K562 (cell line): Measurements from ENCODE around the gene KIAA0513. TPM values are rescaled to one million over a fixed set of nuclear protein-coding genes. Genes with fewer than 3 reads are reported as not detected.

Experiments
- ATAC-seq: fragments of 200-7000 bp; cut with Tn5 transposase; 3 replicates; pipeline ENCODE4 v1.9.1; 2020; ENCODE audit warnings: moderate library complexity
- BruUV-seq: library from RNA; stranded (reverse); fragments of 400-500 nt; replicated peaks from 2 replicates; lab custom pipeline; 2021; lab: Mats Ljungman, UMichigan
- CTCF ChIA-PET: fragments of 300-600 bp; formaldehyde crosslinking; extraction: SDS; loops from one replicate; lab custom pipeline; 2021; ENCODE audit warnings: low intra/inter-chr PET ratio; lab: Yijun Ruan, JAX
- POLR2A ChIA-PET: fragments of 300-600, 350-650 bp; sonication (Branson Sonifier 250); formaldehyde crosslinking; extraction: SDS; loops from one replicate; lab custom pipeline; 2021; ENCODE audit warnings: antibody characterized with exemption, inconsistent platforms; lab: Yijun Ruan, JAX
- DNase-seq, 4 experiments: peaks; one replicate each; pipeline versions ENCODE4 v3.0.0 to v3.0.0-alpha.2; 2011 to 2018; ENCODE audit warnings: low spot score in 3 of 4, mixed read lengths in 3 of 4; ENCODE audit errors: extremely low read depth in 1 of 4
- FAIRE-seq: peaks from 2 replicates; lab custom pipeline; 2011; peaks lifted over from hg19 to GRCh38; lab: Jason Lieb, UNC
- H2AFZ ChIP-seq: 2 replicates; pipeline ENCODE4 v1.6.0; 2011; ENCODE audit warnings: low read depth, low read length, control low read depth, inconsistent platforms
- H3K27ac ChIP-seq: fragments of 200-600 bp; 3 replicates; pipeline ENCODE4 v1.8.0; 2011; ENCODE audit warnings: low read depth, mild to moderate bottlenecking, control low read depth, inconsistent platforms, low read length, moderate library complexity, mixed read lengths; ENCODE audit errors: extremely low read depth
- H3K27me3 ChIP-seq, 2 experiments: fragments of 300-600 bp in 1 of 2; 2 replicates in 1 of 2; 3 replicates in 1 of 2; pipeline versions ENCODE4 v1.6.0 to v1.8.0; 2011; ENCODE audit warnings: inconsistent platforms in 2 of 2, low read length in 2 of 2, mild to moderate bottlenecking in 1 of 2, mixed read lengths in 1 of 2, moderate library complexity in 1 of 2; ENCODE audit not compliant: control insufficient read depth in 2 of 2, insufficient read depth in 2 of 2
- H3K36me3 ChIP-seq: fragments of 300-600 bp; 3 replicates; pipeline ENCODE4 v1.8.0; 2011; ENCODE audit warnings: mild to moderate bottlenecking, low read length, inconsistent platforms; ENCODE audit not compliant: control insufficient read depth, insufficient read depth
- H3K4me1 ChIP-seq, 2 experiments: fragments of 200-600 bp in 1 of 2; replicated peaks in 1 of 2; 2 replicates in 1 of 2; 3 replicates in 1 of 2; pipeline versions ENCODE4 v1.5.1 to v1.8.0; 2011; ENCODE audit warnings: inconsistent platforms in 2 of 2, low read length in 2 of 2, mild to moderate bottlenecking in 1 of 2, mixed read lengths in 1 of 2, moderate library complexity in 1 of 2; ENCODE audit not compliant: control insufficient read depth in 2 of 2, insufficient read depth in 2 of 2
- H3K4me2 ChIP-seq: 2 replicates; pipeline ENCODE4 v1.6.1; 2011; ENCODE audit warnings: low read length, control low read depth, inconsistent platforms, mixed read lengths; ENCODE audit not compliant: insufficient read depth
- H3K4me3 ChIP-seq: fragments of 200-600 bp; sonication (generic), shearing (Covaris generic); 2 replicates; pipeline ENCODE4 v1.5.1; 2016; ENCODE audit warnings: control low read depth, inconsistent platforms
- H3K79me2 ChIP-seq: fragments of 200-600 bp; 3 replicates; pipeline ENCODE4 v1.8.0; 2011; ENCODE audit warnings: low read length, inconsistent platforms; ENCODE audit not compliant: control insufficient read depth, insufficient read depth
- H3K9ac ChIP-seq, 2 experiments: 2 replicates each; pipeline versions ENCODE4 v1.6.0 to v1.6.1; 2011; ENCODE audit warnings: low read depth in 2 of 2, low read length in 2 of 2, control low read depth in 1 of 2, inconsistent platforms in 1 of 2, mild to moderate bottlenecking in 1 of 2, mixed read lengths in 1 of 2; ENCODE audit not compliant: insufficient read depth in 1 of 2
- H3K9me1 ChIP-seq: one replicate; pipeline ENCODE4 v1.6.0; 2011; ENCODE audit warnings: inconsistent platforms, mild to moderate bottlenecking, low read length, moderate library complexity; ENCODE audit not compliant: control insufficient read depth, insufficient read depth
- H3K9me3 ChIP-seq: replicated peaks from 2 replicates; pipeline ENCODE4 v1.5.1; 2011; ENCODE audit warnings: low read depth, low read length, inconsistent platforms; ENCODE audit not compliant: control insufficient read depth, insufficient read depth
- H4K20me1 ChIP-seq: replicated peaks from 2 replicates; pipeline ENCODE4 v1.6.1; 2011; ENCODE audit warnings: low read length, inconsistent platforms, mixed read lengths; ENCODE audit not compliant: control insufficient read depth, insufficient read depth
- ELF2 ChIP-seq: fragments of 250-450 bp; sonication (Bioruptor Pico); IDR thresholded peaks from 2 replicates; pipeline ENCODE4 v1.5.0; 2021; ENCODE audit warnings: mild to moderate bottlenecking
- GABPA ChIP-seq: fragments of 200-800 bp; sonication (Bioruptor generic); conservative IDR thresholded peaks from 2 replicates; pipeline ENCODE4 v1.6.1; 2016; ENCODE audit warnings: low read depth, missing genetic modification characterization, missing compliant biosample characterization
- JUND ChIP-seq, 2 experiments: IDR thresholded peaks; 2 replicates in 1 of 2; 3 replicates in 1 of 2; pipeline ENCODE4 v1.6.1; 2011; ENCODE audit warnings: borderline replicate concordance in 2 of 2, low read depth in 2 of 2, low read length in 2 of 2, improper control_type of control experiment in 1 of 2, missing biosample characterization in 1 of 2, missing genetic modification characterization in 1 of 2, missing genetic modification reagents in 1 of 2
- SIRT6 ChIP-seq: IDR thresholded peaks from one replicate; pipeline ENCODE4 v1.6.1; 2012; ENCODE audit warnings: low read depth, mild to moderate bottlenecking, control low read depth, inconsistent platforms, low read length, moderate library complexity
- SMAD1 ChIP-seq: fragments of 150-350 bp; IDR thresholded peaks from 2 replicates; pipeline ENCODE4 v1.6.1; 2014; ENCODE audit warnings: low read length, low read depth; ENCODE audit not compliant: partially characterized antibody
- TBL1XR1 ChIP-seq, 2 experiments: IDR thresholded peaks; 2 replicates each; pipeline ENCODE4 v1.6.1; 2012; ENCODE audit warnings: improper control_type of control experiment in 2 of 2, low read length in 2 of 2, mild to moderate bottlenecking in 1 of 2
- ZHX1 ChIP-seq: fragments of 150-350 bp; conservative IDR thresholded peaks from 2 replicates; pipeline ENCODE4 v1.6.1; 2014; ENCODE audit warnings: low read length
- WGBS: fragments of 100-300 bp; shearing (Covaris generic); methylation state at CpG from one replicate; pipeline ENCODE4 v1.1.6; 2016; ENCODE audit warnings: low coverage, mixed read lengths; ENCODE audit not compliant: insufficient coverage; ENCODE audit errors: missing lambda C conversion rate; 5-methylcytosine and 5-hydroxymethylcytosine counted together
- in situ Hi-C: fragments of 300-500 bp; cut with MboI; formaldehyde crosslinking; loops from 4 replicates; pipeline ENCODE4 v1.15.0; 2018; ENCODE audit warnings: inconsistent platforms, mixed read lengths
- intact Hi-C: fragments of 100-400 bp; cut with micrococcal nuclease; formaldehyde crosslinking; loops from 2 replicates; pipeline ENCODE4 v1.14.2; 2022
- polyA plus RNA-seq, 8 experiments: library from polyadenylated mRNA; depleted of rRNA in 4 of 8; stranded (reverse) in 5 of 8; unstranded in 3 of 8; fragments of >200 nt; fragmentation: Nextera tagmentation in 2 of 8; fragmentation: Illumina TruSeq in 1 of 8; extraction: Ambion mirVana in 2 of 8; extraction: Trizol in 1 of 8; gene quantifications; 2 replicates each; pipeline versions ENCODE4 v1.2.1 to v1.2.3, GENCODE V29; 2011 to 2014; ENCODE audit warnings: inconsistent platforms in 1 of 8, missing spikeins in 1 of 8
- total RNA-seq, 7 experiments: library from RNA; depleted of rRNA in 6 of 7; stranded (reverse); fragments of >200 nt in 6 of 7; fragmentation: Illumina TruSeq in 2 of 7; extraction: Trizol in 2 of 7; gene quantifications; 2 replicates each; pipeline versions ENCODE4 v1.2.1 to v1.2.3, GENCODE V29; 2011 to 2021; ENCODE audit warnings: low replicate concordance in 1 of 7
- TF ChIP-seq, protein P1 (sequence below): sonication (generic); formaldehyde crosslinking; IDR thresholded peaks from 2 replicates; pipeline ENCODE4 v1.8.1; 2023; ENCODE audit warnings: mild to moderate bottlenecking, missing genetic modification reagents
- TF ChIP-seq, protein P2 (sequence below): fragments of 450-650 bp; IDR thresholded peaks from 2 replicates; pipeline ENCODE4 v1.6.1; 2016; ENCODE audit warnings: borderline replicate concordance
- TF ChIP-seq, protein P3 (sequence below): fragments of 250-450 bp; sonication (Bioruptor Pico); IDR thresholded peaks from 2 replicates; pipeline ENCODE4 v1.9.0; 2021; ENCODE audit warnings: mild to moderate bottlenecking, inconsistent platforms

KIAA0513 gene
- total and polyA plus RNA-seq, 9 of the 15 experiments (the other 6 are each of a cell fraction or from before 2014, with no cell fraction given) = 0.18 to 13.7 (median 10.2) TPM

DNA sequence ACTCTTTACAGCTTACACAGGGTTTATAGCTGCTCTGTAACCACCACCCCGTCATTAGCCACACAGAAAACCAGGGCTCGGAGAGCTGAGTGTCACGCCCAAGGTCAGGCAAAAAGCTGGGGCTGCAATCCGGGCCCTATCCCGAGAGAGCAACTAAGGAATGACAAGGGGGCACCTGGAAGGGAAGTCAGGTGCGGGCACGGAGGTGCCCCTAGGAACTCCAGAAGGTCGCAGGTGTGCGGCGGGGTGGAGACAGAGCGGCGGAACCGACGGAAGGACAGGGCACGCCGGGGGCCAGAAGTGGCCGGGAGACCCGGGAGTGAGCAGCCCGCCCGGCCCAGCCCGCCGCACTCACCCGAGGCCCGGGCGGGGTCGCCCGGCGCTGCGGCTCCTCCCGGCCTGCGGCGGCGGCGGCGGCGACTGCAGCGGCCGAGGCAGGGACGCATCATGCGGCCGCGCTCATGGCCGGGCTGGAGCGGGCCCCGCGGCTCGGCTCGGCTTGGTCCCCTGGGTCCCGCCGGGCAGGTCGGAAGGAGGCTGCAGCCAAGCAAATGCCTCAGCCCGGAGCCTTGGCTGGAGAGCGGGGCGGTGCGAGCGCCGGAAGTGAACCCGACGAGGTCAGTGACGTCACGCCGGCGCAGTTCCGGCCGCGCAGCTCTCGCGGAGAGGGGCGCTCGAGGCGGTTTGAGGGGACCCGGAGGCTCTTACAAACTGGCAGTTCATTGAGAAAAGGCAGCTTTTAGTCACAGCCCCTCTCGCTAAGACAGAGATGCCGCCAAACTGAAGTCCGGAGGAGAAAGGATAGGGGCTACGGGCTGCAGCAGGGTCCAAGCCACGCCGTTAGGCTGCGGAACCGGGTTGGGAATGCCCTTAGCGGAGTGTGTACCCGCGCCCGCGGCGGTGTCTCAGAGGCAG, 16.4 kb upstream of the KIAA0513 start, which contains the start of gene ZDHHC7:
ZDHHC7 (minus strand) TSS at position 605 of the 915 bp plus-strand sequence. CDS start 20,917 bp downstream, outside the sequence.
- DNase-seq (peak; percentile 93 to 95 (median 94)), FAIRE-seq (peak; percentile 71), ATAC-seq (peak; percentile 92)
- Histone ChIP-seq H3K9ac (peak within 1 kb of the TSS; percentile 99), H2AFZ (peak within 1 kb of the TSS; percentile 100), H3K4me2 (peak within 1 kb of the TSS; percentile 96), H3K9me3 (no peaks in the 10 kb centered on the region), H3K9me1 (no peaks in the 10 kb centered on the region), H3K4me3 (peak within 1 kb of the TSS; percentile 97), H3K36me3 (peaks cover 23% of the 10 kb centered on the region; the same call in 1 of the 3 replicates), H3K79me2 (peaks cover 54% of the 10 kb centered on the region), H3K4me1 (peaks cover 7 to 18% of the 10 kb centered on the region in 2 experiments), H3K27me3 (no peaks in the 10 kb centered on the region), H3K27ac (peak within 1 kb of the TSS; percentile 98), H4K20me1 (peaks cover 8% of the 10 kb centered on the region)
- in situ Hi-C loops (no loop called here), intact Hi-C loops (no loop called here)
- CTCF ChIA-PET = interaction anchor here (0.7 to 0.9 kb wide), 2 partner anchors 8 to 564 kb away, joined by 3 to 4 read pairs; no protein-coding TSS in a partner anchor
- POLR2A ChIA-PET = interaction anchor here (0.6 to 4.9 kb wide), 19 partner anchors 11 to 635 kb away, joined by 3 to 50 read pairs (median 4); partner anchors contain the start of gene KIAA0513
- BruUV-seq = no TSS peak
- under 1% methylated on average over 81 of the region's 86 CpGs for WGBS
- TF ChIP-seq TBL1XR1 (IDR thresholded peaks at IDR 0.05; ENCODE audit: low read length in 2 of 2) = peak in 1 of 2 experiments; percentile 84; a peak in 1 of 4 replicates
- TF ChIP-seq SIRT6 = no peak
- TF ChIP-seq, protein P1, sequence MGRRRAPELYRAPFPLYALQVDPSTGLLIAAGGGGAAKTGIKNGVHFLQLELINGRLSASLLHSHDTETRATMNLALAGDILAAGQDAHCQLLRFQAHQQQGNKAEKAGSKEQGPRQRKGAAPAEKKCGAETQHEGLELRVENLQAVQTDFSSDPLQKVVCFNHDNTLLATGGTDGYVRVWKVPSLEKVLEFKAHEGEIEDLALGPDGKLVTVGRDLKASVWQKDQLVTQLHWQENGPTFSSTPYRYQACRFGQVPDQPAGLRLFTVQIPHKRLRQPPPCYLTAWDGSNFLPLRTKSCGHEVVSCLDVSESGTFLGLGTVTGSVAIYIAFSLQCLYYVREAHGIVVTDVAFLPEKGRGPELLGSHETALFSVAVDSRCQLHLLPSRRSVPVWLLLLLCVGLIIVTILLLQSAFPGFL (CRISPR knock-in tag) = 0 out of 2 replicates have a peak, but pooled peaks have one; percentile 36
- no peak for TF ChIP-seq ZHX1
- TF ChIP-seq, protein P2, sequence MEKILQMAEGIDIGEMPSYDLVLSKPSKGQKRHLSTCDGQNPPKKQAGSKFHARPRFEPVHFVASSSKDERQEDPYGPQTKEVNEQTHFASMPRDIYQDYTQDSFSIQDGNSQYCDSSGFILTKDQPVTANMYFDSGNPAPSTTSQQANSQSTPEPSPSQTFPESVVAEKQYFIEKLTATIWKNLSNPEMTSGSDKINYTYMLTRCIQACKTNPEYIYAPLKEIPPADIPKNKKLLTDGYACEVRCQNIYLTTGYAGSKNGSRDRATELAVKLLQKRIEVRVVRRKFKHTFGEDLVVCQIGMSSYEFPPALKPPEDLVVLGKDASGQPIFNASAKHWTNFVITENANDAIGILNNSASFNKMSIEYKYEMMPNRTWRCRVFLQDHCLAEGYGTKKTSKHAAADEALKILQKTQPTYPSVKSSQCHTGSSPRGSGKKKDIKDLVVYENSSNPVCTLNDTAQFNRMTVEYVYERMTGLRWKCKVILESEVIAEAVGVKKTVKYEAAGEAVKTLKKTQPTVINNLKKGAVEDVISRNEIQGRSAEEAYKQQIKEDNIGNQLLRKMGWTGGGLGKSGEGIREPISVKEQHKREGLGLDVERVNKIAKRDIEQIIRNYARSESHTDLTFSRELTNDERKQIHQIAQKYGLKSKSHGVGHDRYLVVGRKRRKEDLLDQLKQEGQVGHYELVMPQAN = peak; percentile 75; the same call in 1 of the 2 replicates
- peak; percentile 13; the same call in 1 of the 2 replicates for TF ChIP-seq ELF2 (CRISPR knock-in tag)
- TF ChIP-seq, protein P3, sequence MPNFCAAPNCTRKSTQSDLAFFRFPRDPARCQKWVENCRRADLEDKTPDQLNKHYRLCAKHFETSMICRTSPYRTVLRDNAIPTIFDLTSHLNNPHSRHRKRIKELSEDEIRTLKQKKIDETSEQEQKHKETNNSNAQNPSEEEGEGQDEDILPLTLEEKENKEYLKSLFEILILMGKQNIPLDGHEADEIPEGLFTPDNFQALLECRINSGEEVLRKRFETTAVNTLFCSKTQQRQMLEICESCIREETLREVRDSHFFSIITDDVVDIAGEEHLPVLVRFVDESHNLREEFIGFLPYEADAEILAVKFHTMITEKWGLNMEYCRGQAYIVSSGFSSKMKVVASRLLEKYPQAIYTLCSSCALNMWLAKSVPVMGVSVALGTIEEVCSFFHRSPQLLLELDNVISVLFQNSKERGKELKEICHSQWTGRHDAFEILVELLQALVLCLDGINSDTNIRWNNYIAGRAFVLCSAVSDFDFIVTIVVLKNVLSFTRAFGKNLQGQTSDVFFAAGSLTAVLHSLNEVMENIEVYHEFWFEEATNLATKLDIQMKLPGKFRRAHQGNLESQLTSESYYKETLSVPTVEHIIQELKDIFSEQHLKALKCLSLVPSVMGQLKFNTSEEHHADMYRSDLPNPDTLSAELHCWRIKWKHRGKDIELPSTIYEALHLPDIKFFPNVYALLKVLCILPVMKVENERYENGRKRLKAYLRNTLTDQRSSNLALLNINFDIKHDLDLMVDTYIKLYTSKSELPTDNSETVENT (CRISPR knock-in tag) = peak; percentile 54
- TF ChIP-seq GABPA = peak; percentile 99
- TF ChIP-seq JUND (IDR thresholded peaks at IDR 0.05; ENCODE audit: borderline replicate concordance, low read depth, low read length) = peak; percentile 88
- peak; percentile 60; the same call in 2 of the 3 replicates for TF ChIP-seq JUND (tag; IDR thresholded peaks at IDR 0.05; ENCODE audit: borderline replicate concordance, low read depth, low read length)
- TF ChIP-seq SMAD1 = peak; percentile 74
